ENCODE results near the gene SYT17. TPM values are rescaled to one million over a fixed set of nuclear protein-coding genes. Genes with fewer than 3 reads are reported as not detected.

The SYT17 gene
- total RNA-seq, 1 donor from 2014 or later: 25.4 TPM

DNA sequence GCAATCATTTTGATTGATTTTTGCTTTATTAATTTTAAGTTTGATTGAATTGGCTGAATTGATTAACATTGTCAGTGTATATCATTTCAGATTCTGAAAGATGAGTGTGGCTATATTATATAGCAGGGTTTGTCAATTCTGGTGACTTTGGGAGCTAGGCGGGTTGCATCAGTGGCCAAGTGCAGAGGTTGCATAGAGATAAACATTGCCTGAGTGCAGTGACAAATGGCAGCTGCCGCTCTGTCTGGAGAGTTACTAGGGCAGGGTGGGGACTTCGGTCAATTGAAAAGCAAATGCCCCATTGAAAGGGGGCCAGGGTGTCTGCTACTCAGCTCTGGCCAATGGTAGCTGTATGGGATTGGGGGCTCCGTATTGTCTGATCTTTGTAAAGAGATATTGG lies 12.7 kb downstream of the SYT17 start:
- POLR2A ChIA-PET: no interaction called here
- Mint-ChIP-seq H3K4me1 (peaks cover 13% of the 10 kb centered on the region), H3K4me3 (no peak overlapping the region), H3K9me3 (no peaks in the 10 kb centered on the region), H3K27ac (no peak overlapping the region), H3K36me3 (ENCODE audit: low read depth) (peaks cover 18% of the 10 kb centered on the region), H3K27me3 (no peaks in the 10 kb centered on the region)
- CTCF ChIA-PET: interaction anchor here (4.2 kb wide), 1 partner anchor 94 kb away, joined by 29 read pairs; no protein-coding TSS in a partner anchor
- TF ChIP-seq, protein P1, sequence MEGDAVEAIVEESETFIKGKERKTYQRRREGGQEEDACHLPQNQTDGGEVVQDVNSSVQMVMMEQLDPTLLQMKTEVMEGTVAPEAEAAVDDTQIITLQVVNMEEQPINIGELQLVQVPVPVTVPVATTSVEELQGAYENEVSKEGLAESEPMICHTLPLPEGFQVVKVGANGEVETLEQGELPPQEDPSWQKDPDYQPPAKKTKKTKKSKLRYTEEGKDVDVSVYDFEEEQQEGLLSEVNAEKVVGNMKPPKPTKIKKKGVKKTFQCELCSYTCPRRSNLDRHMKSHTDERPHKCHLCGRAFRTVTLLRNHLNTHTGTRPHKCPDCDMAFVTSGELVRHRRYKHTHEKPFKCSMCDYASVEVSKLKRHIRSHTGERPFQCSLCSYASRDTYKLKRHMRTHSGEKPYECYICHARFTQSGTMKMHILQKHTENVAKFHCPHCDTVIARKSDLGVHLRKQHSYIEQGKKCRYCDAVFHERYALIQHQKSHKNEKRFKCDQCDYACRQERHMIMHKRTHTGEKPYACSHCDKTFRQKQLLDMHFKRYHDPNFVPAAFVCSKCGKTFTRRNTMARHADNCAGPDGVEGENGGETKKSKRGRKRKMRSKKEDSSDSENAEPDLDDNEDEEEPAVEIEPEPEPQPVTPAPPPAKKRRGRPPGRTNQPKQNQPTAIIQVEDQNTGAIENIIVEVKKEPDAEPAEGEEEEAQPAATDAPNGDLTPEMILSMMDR (IDR thresholded peaks at IDR 0.05): no peak
- intact Hi-C loops (cut with micrococcal nuclease): loop anchor here (2.0 kb wide), 1 partner anchor 94 kb away; no protein-coding TSS in a partner anchor
- DNase-seq: no peak
- ATAC-seq (ENCODE audit: low read depth): no peak

DNA sequence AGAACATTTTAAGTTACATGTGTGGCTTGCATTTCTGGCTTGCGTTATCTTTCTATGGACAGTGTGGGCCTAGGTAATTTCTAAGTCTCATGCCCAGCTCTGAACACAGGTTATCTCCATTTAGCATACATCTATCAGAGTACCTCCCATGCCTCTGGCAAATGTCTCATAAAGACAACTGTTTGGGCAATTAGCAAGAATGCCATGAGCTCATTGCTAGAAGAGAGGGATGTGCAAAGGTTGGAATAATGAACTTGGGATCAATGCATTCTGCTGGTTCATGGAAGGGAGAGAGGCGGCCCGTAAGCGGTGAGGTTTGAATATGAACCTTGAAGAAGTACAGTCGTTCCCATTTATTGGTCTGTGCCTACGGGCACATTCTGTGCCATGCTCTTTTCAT lies 14.4 kb downstream of the SYT17 start:
- TF ChIP-seq, protein P1 (IDR thresholded peaks at IDR 0.05): no peak
- Mint-ChIP-seq H3K4me3 (no peak overlapping the region), H3K9me3 (no peaks in the 10 kb centered on the region), H3K27ac (no peak overlapping the region), H3K4me1 (peaks cover 12% of the 10 kb centered on the region), H3K36me3 (ENCODE audit: low read depth) (peaks cover 23% of the 10 kb centered on the region), H3K27me3 (no peaks in the 10 kb centered on the region)
- CTCF ChIA-PET: interaction anchor here (0.7 to 0.8 kb wide), 2 partner anchors 25 to 28 kb away, joined by 3 to 4 read pairs; no protein-coding TSS in a partner anchor
- DNase-seq (no peak), ATAC-seq (ENCODE audit: low read depth) (no peak)
- intact Hi-C loops (cut with micrococcal nuclease): no loop called here
- POLR2A ChIA-PET: no interaction called here

DNA sequence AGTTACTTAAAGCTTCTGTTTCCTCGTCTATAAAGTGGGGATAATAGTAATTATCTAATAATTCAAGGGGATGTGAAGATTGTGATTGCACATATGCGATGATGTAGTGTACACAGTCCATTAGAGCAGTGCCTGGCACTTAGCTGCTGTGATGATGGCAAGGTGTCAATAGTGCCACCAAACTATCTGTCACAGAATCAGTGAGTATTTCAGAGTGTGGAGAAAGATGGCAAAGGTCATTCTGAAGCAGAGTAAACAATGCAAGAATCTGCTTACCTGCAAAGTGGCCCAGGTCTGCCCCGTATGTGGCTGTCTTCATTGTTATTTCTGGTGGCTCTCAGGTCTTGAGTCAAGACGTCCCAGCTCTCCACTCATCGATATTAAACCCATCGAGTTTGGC lies 15.1 kb downstream of the SYT17 start:
- Mint-ChIP-seq H3K4me3 (no peak overlapping the region), H3K27me3 (no peaks in the 10 kb centered on the region), H3K27ac (no peak overlapping the region), H3K36me3 (ENCODE audit: low read depth) (peaks cover 23% of the 10 kb centered on the region), H3K9me3 (peaks cover 2% of the 10 kb centered on the region), H3K4me1 (peaks cover 11% of the 10 kb centered on the region)
- ChIA-PET POLR2A (interaction anchor here (0.5 kb wide), 1 partner anchor 92 kb away, joined by 3 read pairs; no protein-coding TSS in a partner anchor), CTCF (no interaction called here)
- intact Hi-C loops (cut with micrococcal nuclease): no loop called here
- DNase-seq (no peak), ATAC-seq (ENCODE audit: low read depth) (no peak)
- TF ChIP-seq, protein P1 (IDR thresholded peaks at IDR 0.05): no peak

DNA sequence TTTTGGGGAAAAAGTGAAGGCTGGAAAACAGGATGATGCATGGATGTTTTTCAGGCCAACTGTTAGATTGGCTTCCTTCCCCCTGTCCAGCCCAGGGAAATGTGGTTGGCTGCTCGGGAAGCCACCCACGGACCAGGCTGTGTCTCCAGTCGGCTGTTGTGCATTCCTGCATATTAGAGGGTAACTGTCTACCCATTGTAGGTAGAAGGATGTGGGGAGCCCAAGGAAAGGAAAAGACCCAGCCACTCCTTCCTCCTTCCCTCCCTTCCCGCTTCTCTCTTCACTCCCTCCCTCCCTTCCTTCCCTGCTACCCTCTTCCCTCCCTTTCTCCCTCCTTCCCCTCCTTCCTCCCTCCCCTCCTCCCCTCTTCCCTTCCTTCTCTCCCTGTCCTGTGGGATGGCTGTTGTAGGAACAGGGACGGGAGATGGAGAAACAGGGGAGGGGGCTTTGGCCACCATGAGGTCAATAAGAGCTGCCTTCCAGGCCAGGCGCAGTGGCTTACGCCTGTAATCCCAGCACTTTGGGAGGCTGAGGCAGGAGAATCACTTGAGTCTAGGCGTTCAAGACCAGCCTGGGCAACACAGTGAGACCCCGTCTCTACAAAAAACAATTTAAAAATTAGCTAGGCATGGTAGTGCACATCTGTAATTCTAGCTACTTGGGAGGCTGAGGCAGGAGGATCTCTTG lies 16.9 kb downstream of the SYT17 start:
- no peak for DNase-seq
- intact Hi-C loops (cut with micrococcal nuclease): no loop called here
- TF ChIP-seq, protein P1 (IDR thresholded peaks at IDR 0.05): no peak
- Mint-ChIP-seq H3K4me3 (no peak overlapping the region), H3K27ac (no peak overlapping the region), H3K27me3 (no peaks in the 10 kb centered on the region), H3K36me3 (ENCODE audit: low read depth) (peaks cover 23% of the 10 kb centered on the region), H3K4me1 (peaks cover 5% of the 10 kb centered on the region), H3K9me3 (peaks cover 3% of the 10 kb centered on the region)
- ChIA-PET CTCF (no interaction called here), POLR2A (no interaction called here)
- no peak for ATAC-seq (ENCODE audit: low read depth)

DNA sequence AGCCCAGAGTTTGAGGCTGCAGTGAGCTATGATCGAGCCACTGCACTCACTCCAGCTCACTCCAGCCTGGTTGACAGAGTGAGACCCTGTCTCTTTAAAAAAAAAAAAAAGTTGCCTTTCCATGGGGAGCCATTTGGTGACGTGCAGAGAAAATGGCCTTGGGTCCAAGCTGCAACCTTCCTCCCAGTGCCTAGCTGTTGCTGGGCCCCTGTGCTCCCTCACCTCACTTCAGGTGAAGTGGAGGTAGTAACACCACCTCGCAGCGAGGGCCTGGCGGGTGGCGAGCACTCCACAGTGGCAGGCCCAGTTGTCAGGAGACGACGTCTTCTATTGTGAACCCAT lies 17.4 kb downstream of the SYT17 start:
- Mint-ChIP-seq H3K36me3 (ENCODE audit: low read depth) (peaks cover 22% of the 10 kb centered on the region), H3K4me1 (peaks cover 2% of the 10 kb centered on the region), H3K4me3 (no peak overlapping the region), H3K9me3 (peaks cover 3% of the 10 kb centered on the region), H3K27me3 (no peaks in the 10 kb centered on the region), H3K27ac (no peak overlapping the region)
- DNase-seq (no peak), ATAC-seq (ENCODE audit: low read depth) (no peak)
- intact Hi-C loops (cut with micrococcal nuclease): no loop called here
- ChIA-PET POLR2A (no interaction called here), CTCF (no interaction called here)
- TF ChIP-seq, protein P1 (IDR thresholded peaks at IDR 0.05): no peak
